ENCODE results near the gene TRIM10. TPM values are rescaled to one million over a fixed set of nuclear protein-coding genes. Genes with fewer than 3 reads are reported as not detected.

TRIM10 gene
- under 1 TPM in 1 of 2 experiments, not detected in 1; 0.08 TPM for total RNA-seq

- ChIA-PET POLR2A (no interaction called here), CTCF (no interaction called here)
- peaks cover 41% of the 10 kb centered on the region for H3K4me1 Mint-ChIP-seq
- no peak for DNase-seq
- no peaks in the 10 kb centered on the region for H3K36me3 Mint-ChIP-seq (ENCODE audit: low read depth)
- no peaks in the 10 kb centered on the region for H3K9me3 Mint-ChIP-seq
- H3K4me3 Mint-ChIP-seq: no peak within 1 kb of the TSS
- no peak within 1 kb of the TSS for H3K27ac Mint-ChIP-seq
- peaks cover 23% of the 10 kb centered on the region for H3K27me3 Mint-ChIP-seq
Observed at GRCh38 chr6:30160785-30161531, at the start of gene TRIM10. Gene TRIM10 (minus strand): TSS chr6:30161211. CDS start chr6:30160858, 353 bp downstream.

GRCh38 chr6:30207619-30208295, 46.7 kb upstream of the TRIM10 start:
- POLR2A ChIA-PET: interaction anchor here (0.9 to 1.5 kb wide), 4 partner anchors 10 to 118 kb away, joined by 3 to 5 read pairs (median 4); partner anchors contain the start of gene TRIM39
- Mint-ChIP-seq H3K36me3 (ENCODE audit: low read depth) (peaks cover 70% of the 10 kb centered on the region), H3K4me3 (no peak overlapping the region), H3K4me1 (peaks cover 75% of the 10 kb centered on the region), H3K27me3 (no peaks in the 10 kb centered on the region), H3K27ac (peak overlapping the region; percentile 53), H3K9me3 (no peaks in the 10 kb centered on the region)
- no peak for DNase-seq
- CTCF ChIA-PET: interaction anchor here (5.5 kb wide), 1 partner anchor 12 kb away, joined by 20 read pairs; no protein-coding TSS in a partner anchor

- Mint-ChIP-seq H3K4me1 (peaks cover 80% of the 10 kb centered on the region), H3K36me3 (ENCODE audit: low read depth) (peaks cover 68% of the 10 kb centered on the region), H3K9me3 (no peaks in the 10 kb centered on the region), H3K27me3 (no peaks in the 10 kb centered on the region), H3K27ac (no peak overlapping the region), H3K4me3 (no peak overlapping the region)
- POLR2A ChIA-PET: interaction anchor here (0.9 to 1.1 kb wide), 2 partner anchors 20 to 21 kb away, joined by 3 read pairs; no protein-coding TSS in a partner anchor
- CTCF ChIA-PET: interaction anchor here (5.5 kb wide), 1 partner anchor 12 kb away, joined by 20 read pairs; no protein-coding TSS in a partner anchor
- DNase-seq: no peak
Observed at GRCh38 chr6:30206799-30207618, 46.0 kb upstream of the TRIM10 start.

- ChIA-PET CTCF (interaction anchor here (5.5 kb wide), 1 partner anchor 13 kb away, joined by 20 read pairs; no protein-coding TSS in a partner anchor), POLR2A (interaction anchor here (0.7 to 2.5 kb wide), 3 partner anchors 7 to 127 kb away, joined by 3 to 17 read pairs (median 3); partner anchors contain the start of gene TRIM26)
- Mint-ChIP-seq H3K4me1 (peaks cover 78% of the 10 kb centered on the region), H3K36me3 (ENCODE audit: low read depth) (peaks cover 67% of the 10 kb centered on the region), H3K4me3 (no peak overlapping the region), H3K27ac (peak overlapping the region; percentile 9), H3K9me3 (no peaks in the 10 kb centered on the region), H3K27me3 (no peaks in the 10 kb centered on the region)
- no peak for DNase-seq
Observed at GRCh38 chr6:30206152-30206551, 45.1 kb upstream of the TRIM10 start.

- no peaks in the 10 kb centered on the region for H3K27me3 Mint-ChIP-seq
- CTCF ChIA-PET: interaction anchor here (1.0 to 1.4 kb wide), 2 partner anchors 13 to 23 kb away, joined by 3 to 4 read pairs; no protein-coding TSS in a partner anchor
- DNase-seq: no peak
- peaks cover 68% of the 10 kb centered on the region for H3K36me3 Mint-ChIP-seq (ENCODE audit: low read depth)
- POLR2A ChIA-PET: interaction anchor here (2.5 kb wide), 1 partner anchor 9 kb away, joined by 17 read pairs; the partner anchor contains the start of gene TRIM26
- H3K9me3 Mint-ChIP-seq: no peaks in the 10 kb centered on the region
- peaks cover 67% of the 10 kb centered on the region for H3K4me1 Mint-ChIP-seq
- H3K4me3 Mint-ChIP-seq: no peak overlapping the region
- peak overlapping the region; percentile 56 for H3K27ac Mint-ChIP-seq
Observed at GRCh38 chr6:30204116-30204515, 43.1 kb upstream of the TRIM10 start.

- H3K27me3 Mint-ChIP-seq: no peaks in the 10 kb centered on the region
- H3K9me3 Mint-ChIP-seq: no peaks in the 10 kb centered on the region
- POLR2A ChIA-PET: interaction anchor here (0.9 kb wide), 1 partner anchor 15 kb away, joined by 3 read pairs; no protein-coding TSS in a partner anchor
- DNase-seq: no peak
- H3K36me3 Mint-ChIP-seq (ENCODE audit: low read depth): peaks cover 67% of the 10 kb centered on the region
- H3K4me3 Mint-ChIP-seq: no peak overlapping the region
- H3K27ac Mint-ChIP-seq: no peak overlapping the region
- CTCF ChIA-PET: no interaction called here
- peaks cover 53% of the 10 kb centered on the region for H3K4me1 Mint-ChIP-seq
Observed at GRCh38 chr6:30202366-30202765, 41.4 kb upstream of the TRIM10 start.

GRCh38 chr6:30200551-30201281, 39.7 kb upstream of the TRIM10 start:
- no peak overlapping the region for H3K27ac Mint-ChIP-seq
- H3K4me1 Mint-ChIP-seq: peaks cover 44% of the 10 kb centered on the region
- H3K4me3 Mint-ChIP-seq: no peak overlapping the region
- ChIA-PET POLR2A (no interaction called here), CTCF (no interaction called here)
- no peaks in the 10 kb centered on the region for H3K9me3 Mint-ChIP-seq
- H3K27me3 Mint-ChIP-seq: no peaks in the 10 kb centered on the region
- peaks cover 73% of the 10 kb centered on the region for H3K36me3 Mint-ChIP-seq (ENCODE audit: low read depth)
- DNase-seq: no peak

- Mint-ChIP-seq H3K9me3 (no peaks in the 10 kb centered on the region), H3K27ac (no peak overlapping the region), H3K27me3 (no peaks in the 10 kb centered on the region), H3K4me1 (peaks cover 33% of the 10 kb centered on the region), H3K36me3 (ENCODE audit: low read depth) (peaks cover 77% of the 10 kb centered on the region), H3K4me3 (no peak overlapping the region)
- no peak for DNase-seq
- CTCF ChIA-PET: interaction anchor here (1.7 kb wide), 1 partner anchor 21 kb away, joined by 5 read pairs; no protein-coding TSS in a partner anchor
- POLR2A ChIA-PET: no interaction called here
Observed at GRCh38 chr6:30198166-30199084, 37.4 kb upstream of the TRIM10 start.

- Mint-ChIP-seq H3K36me3 (ENCODE audit: low read depth) (peaks cover 78% of the 10 kb centered on the region), H3K27me3 (no peaks in the 10 kb centered on the region), H3K9me3 (no peaks in the 10 kb centered on the region), H3K4me3 (no peak overlapping the region), H3K4me1 (peaks cover 17% of the 10 kb centered on the region), H3K27ac (no peak overlapping the region)
- no peak for DNase-seq
- ChIA-PET POLR2A (interaction anchor here (1.3 to 2.4 kb wide), 2 partner anchors 12 to 17 kb away, joined by 5 to 13 read pairs; partner anchors contain the start of gene TRIM26), CTCF (no interaction called here)
Observed at GRCh38 chr6:30196376-30196775, 35.4 kb upstream of the TRIM10 start.

- Mint-ChIP-seq H3K27me3 (no peaks in the 10 kb centered on the region), H3K36me3 (ENCODE audit: low read depth) (peaks cover 78% of the 10 kb centered on the region), H3K9me3 (no peaks in the 10 kb centered on the region), H3K27ac (no peak overlapping the region), H3K4me3 (no peak overlapping the region), H3K4me1 (peaks cover 13% of the 10 kb centered on the region)
- no peak for DNase-seq
- POLR2A ChIA-PET: interaction anchor here (2.4 kb wide), 1 partner anchor 17 kb away, joined by 13 read pairs; the partner anchor contains the start of gene TRIM26
- CTCF ChIA-PET: no interaction called here
Observed at GRCh38 chr6:30195951-30196350, 34.9 kb upstream of the TRIM10 start.
